HG03025 (cell line): Measurements from ENCODE around the gene ZNF92.
"Not testable (repeated sequence)": the region's sequence is repeated elsewhere in the genome, so short reads cannot be mapped to it uniquely, and the experiment has no call there.

Experiments
- ATAC-seq: cut with Tn5 transposase; IDR thresholded peaks from one replicate; pipeline ENCODE4 v1.9.1; 2021; ENCODE audit warnings: mild to moderate bottlenecking, moderate library complexity; ENCODE audit not compliant: unreplicated experiment, low FRiP score

The ZNF92 gene

DNA sequence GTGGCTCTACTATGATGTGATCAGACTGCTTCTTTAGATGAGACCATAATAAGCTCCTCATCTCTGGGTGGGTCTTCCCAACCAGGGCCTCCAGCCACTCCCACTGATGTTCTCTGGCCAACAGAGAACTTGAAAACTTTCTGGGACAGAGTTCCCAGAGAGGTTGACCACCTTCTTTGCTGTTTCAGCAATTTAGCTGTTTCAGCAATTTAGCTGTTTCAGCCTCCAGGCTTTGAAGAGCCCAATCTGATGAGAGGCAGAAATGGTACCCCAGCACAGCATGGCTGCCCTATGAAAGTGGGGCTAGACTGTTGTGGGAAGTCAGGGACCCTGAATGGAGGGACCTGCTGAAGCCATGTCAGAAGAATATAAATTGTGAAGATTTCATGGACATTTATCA, 49.0 kb downstream of the ZNF92 start:
- ATAC-seq = no peak

DNA sequence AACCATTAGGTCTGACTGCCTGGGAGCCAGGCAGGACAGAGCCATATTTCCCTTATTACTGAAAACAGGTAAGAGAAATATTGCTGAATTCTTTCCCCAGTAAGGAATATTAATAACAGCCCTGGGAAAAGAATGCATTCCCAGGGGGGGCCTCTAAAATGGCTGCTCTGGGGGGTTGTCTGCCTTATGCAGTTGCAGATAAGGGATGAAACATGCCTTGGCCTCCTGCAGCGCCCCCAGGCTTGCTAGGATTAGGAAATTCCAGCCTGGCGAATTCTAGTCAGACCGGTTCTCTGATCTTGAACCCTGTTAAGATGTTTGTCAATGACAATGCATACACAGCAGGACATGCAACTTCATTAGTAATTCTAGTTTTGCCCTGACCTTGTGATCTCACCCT, 49.6 kb downstream of the ZNF92 start:
- ATAC-seq = not testable (repeated sequence)

DNA sequence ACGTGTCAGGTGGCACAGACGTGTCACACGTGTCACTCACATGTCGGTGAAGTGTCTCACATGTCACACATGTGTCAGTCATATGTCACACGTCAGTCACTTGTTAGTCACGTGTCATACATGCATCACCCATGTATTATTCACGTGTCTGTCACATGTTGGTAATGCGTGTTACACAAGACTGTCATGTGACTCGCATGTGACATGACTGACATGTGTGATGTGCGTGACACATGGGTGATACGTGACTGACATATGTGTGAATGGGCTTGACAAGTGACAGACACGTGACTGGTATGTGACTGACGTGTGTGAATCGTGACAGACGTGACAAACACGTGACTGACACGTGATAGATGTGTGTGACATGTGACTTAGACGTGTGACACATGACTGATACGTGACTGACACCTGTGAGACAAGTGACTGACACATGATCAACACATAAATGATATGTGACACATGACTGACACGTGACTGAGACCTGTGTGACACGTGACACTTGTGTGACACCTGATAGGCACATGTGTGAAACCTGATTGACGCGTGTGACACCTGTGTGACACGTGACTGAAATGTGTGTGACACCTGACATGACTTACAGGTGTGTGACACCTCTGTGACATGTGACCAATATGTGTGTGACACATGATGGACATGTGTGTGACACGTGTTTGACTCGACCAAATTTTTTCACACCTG, 56.1 kb downstream of the ZNF92 start:
- ATAC-seq = no peak

DNA sequence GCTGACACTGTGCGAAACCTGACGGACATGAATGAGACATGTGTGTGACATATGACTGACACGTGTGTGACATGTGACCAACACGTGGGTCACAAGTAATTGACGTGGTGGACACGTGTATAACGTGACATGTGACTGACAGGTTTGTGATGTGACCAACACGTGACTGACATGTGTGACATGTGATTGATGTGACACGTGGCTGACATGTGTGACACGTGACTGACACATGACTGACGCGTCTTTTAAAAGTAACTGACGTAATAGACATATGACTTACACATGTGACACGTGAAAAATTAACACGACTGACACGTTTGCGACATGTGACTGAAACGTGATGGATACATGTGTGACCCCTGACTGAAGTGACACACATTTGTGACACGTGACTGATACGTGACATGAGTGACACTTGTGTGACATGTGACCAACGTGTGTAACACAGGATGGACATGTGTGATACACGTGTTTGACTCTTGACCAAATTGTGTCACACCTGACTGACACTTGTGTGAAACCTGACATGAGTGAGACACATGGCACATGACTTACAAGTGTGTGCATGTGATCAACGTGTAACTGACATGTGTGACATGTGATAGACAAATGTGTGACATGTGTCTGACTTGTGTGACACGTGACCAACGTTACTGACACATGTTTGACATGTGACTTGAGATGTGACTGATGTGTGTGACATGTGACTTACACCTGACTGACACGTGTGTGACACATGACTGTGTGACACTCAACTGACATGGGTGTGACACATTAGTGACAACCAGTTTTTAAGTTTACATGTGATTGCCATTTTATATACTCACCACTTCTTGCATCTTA, 56.9 kb downstream of the ZNF92 start:
- no peak for ATAC-seq

DNA sequence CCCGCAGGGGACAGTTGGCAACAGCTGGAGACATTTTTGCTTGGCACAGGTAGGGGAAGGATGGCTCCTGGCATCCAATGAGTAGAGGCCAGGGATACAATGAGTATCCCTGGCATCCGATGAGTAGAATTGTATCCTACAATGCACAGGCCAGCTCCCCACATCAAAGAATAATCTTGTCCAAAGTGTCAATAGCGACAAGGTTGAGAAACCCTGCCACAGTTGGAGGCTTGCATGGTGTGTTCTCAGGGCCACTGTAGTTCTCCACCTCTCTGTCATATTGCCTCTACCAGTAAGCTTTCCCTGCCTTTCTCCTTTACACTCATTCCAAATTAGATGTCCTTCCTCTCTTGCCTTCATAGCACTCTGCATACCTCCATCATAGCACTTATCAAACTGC, 60.7 kb downstream of the ZNF92 start:
- no peak for ATAC-seq

DNA sequence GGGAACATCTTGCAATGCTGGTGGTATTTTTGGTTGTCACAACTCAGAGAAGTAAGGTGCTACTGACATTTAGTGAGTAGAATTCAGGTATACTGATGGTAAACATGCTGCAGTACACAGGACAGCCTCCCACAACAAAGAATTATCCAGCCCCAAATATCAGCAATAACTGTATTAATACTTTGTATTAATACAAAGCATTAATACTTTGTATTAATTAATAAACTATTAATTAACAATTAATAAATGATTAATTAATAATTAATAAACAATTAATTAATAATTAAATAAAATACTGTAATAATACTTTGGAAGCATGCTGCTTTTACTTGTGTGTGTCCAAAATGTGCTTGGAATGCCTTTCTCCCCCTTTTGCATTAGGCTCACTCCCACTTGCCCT, 62.5 kb downstream of the ZNF92 start:
- no peak for ATAC-seq

DNA sequence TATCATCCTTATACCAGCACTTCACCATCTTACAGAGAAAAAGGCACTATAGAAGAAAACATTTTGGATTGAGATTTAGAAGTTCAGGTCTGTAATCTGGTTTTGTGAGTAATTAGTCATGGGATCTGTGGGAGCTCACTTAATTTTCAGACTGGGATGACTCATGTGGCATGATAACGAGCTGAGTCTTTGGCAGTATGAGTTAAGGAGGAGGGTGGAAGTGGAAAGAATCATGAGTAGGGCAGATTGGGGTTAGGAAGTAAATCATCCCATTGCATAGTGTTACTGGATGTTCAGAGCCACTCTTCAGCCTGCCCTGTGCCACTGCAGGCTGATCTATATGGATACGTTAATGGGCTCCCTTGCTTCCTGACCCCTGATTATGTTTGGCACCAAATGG, 64.9 kb downstream of the ZNF92 start:
- no peak for ATAC-seq

DNA sequence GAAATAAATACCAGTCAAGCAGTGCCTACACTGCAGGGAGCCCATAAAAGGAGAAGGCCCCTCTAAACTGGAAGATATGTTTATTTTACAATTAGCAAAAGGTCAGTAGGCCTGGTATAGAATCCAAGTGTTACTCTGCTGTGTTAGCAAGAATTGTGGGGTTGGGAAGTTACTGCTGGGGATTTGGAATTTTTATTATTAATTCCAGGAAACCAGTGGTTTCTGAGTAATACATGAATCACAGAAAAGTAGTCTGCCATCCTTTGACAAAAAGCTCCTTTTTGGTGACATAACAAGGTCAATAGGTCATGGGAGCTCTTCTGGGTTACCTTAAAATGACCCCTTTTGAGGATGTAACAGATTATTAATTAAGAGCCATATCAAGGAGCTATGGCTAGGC, 67.4 kb downstream of the ZNF92 start:
- no peak for ATAC-seq

DNA sequence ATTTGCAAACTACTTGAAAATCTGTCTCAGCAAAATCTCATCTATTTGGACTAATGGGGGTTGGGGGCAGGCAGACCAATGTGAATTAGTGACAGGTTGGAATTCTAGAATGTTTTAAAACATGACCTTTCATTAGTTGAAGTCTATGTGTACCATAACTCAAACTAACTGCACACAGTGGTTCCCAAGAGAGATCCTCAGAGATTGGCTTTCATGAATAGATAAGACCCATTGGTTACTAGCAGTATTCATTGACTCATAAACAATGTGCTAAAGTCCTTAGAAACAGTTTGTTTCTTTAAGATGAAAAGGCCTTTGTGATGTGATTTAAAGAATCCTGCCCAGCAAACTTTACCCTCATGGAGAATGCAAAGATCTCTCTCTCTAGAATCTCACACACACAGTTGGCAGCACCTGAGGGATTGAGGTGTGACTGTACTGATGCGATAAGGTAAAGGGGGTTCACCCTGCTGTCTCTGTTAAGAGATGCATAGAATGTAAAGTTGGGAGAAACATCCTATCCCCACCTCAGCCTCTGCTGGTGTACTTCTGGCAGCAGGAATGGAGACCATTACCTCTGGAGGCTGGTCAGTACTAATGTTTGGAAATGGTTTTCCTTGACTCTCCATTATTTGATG, 70.7 kb downstream of the ZNF92 start:
- no peak for ATAC-seq

DNA sequence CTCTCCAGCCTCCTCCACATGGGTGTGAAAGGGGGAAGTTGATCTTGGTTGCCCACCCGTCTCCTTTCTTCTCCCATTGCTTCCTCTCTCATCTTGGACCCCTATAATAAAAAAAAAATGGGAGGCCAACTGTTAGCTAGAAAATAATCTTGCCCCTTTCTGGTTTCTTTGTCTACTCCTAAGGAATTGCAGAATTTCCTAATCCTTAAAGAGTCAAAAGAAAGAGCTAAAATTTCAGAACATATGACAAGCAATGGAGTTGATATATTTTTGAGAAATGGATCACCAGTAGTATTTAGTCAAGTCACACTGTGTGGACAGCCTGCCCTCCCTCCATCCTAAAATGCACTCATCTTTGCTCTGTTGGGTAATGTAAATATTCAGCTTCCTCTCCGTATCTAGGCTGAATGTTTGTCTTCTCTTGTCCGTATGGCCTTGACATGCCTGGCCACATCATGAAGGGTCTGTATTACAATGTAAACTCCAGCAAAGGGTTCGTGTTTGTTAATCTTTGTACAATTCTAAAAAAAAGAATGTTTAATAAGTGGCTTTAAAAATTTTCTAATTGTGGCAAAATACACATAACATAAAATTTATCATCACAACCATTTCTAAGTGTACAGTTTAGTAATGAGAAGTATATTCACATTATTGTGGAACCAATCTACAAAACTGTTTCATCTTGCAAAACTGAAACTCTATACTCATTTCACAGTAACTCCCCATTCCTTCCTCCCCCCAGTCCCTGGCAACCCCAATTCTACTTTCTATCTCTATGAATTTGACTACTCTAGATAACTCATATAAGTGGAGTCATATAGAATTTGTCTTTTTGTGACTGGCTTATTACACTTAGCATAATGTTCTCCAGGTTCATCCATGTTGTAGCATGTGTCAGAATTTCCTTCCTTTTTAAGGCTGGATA, 71.5 kb downstream of the ZNF92 start:
- ATAC-seq = no peak

DNA sequence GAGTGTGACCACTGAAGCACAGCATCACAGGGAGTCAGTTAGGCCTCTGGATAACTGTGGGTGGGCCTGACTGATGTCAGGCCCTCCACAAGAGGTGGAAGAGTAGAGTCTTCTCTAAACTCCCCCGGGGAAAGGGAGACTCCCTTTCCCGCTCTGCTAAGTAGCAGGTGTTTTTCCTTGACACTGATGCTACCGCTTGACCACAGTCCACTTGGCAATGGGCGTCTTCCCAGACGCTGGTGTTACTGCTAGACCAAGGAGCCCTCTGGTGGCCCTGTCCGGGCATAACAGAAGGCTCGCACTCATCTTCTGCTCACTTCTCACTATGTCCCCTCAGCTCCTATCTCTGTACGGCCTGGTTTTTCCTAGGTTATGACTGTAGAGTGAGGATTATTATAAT, 73.4 kb downstream of the ZNF92 start:
- not testable (repeated sequence) for ATAC-seq

DNA sequence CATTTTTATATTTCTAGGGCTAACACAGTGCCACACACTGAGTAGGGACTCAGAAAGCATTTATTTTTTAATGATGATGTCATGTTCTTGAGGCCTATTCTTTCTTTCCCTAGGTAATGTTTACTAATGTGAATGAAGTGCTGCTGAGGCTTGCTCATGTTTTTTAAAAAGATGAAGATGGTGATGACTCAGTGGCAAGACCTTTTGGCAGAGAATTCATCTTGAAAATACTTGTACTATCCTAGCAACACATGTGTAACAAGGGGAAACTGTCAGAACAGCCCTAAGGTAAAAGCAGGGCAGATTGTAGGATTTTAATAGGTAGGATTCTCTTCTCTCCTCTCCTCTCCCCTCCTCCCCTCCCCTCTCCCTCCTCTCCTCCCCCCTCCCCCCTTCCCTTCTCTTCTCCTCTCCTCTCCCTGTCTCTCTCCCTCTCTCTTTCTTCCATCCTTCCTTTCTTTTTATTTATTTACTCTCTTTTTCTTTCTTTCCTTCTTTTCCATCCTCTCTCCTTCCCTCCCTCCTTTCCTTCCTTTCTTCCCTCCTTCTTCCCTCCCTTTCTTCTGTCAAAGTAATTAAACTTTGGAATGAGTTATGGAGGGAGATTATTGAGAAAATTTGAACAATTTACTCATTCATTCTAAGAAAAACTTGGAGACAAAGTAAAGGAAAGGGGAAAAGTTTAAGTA, 75.3 kb downstream of the ZNF92 start:
- ATAC-seq = no peak

DNA sequence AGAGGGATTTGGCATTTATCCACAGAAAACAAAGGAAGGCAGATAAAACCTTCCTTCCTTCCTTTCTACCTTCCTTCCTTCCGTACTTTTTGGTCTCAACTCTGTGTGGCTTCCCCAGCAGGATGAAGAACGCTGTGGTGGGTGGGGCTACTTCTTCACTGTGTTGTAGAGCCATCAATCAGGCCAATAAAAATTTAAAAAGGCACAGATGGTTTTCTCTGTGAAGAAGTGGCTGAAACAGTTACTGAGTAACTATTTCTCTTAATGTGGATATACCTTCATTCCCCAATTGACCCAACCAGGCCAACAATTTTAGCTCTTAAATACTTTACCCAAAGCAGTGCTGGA, 75.8 kb downstream of the ZNF92 start:
- ATAC-seq = no peak
